VCaP (cell line): ENCODE results near the gene FNDC11.
A peak's percentile ranks its signal among the peaks of the same experiment; 100 is the strongest.

Experiments
- H3K27ac ChIP-seq: fragments of 450-650 bp; 2 replicates; pipeline ENCODE4 v1.5.1; 2017
- TF ChIP-seq, protein P1 (sequence below): fragments of 450-650 bp; conservative IDR thresholded peaks from 2 replicates; pipeline ENCODE4 v1.5.1; 2017; ENCODE audit warnings: mild to moderate bottlenecking, moderate library complexity

The FNDC11 gene

DNA sequence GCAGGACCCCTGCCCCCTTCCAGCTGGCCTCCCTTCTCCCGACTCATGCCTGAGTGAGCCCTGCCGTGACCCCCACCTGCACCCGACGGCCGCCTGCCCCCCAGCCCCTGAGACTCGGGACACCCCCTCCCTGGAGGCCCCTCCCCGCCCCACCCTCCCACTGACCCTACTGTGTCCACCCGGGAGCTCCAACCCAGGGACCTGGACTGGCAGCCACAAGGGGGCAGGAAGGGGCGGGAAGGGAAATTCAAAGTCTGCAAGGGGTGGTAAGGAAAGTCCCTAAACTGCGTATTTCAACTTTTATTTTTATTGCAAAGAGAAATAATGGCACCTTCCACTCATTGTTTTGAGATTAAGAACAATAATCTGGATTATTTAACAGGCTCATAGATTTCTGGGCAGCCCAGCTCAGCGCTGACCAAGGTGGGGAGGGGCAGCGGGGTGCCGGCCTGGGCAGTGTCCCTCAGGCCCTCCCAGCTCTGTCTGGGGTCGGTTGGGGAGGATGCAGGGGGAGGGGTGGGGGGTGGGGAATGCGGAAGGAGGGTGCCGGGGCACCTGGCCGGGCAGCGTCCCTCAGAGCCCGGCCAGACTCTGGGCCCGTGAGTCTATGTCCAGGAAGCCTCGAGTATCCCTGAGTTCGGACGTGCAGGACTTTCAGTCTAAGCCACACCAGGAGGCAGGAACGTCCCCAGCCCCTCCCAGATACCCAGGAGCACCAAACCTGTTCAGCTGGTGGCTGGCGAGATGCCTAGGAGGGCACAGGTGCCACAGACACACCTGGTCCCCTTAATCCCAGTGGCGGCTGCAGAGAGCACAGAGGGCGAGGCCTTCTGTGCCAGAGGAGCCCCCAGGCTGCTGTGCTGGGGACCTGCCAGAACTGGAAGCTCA, 15.5 kb upstream of the FNDC11 start:
- peak overlapping the region; percentile 95 for H3K27ac ChIP-seq
- TF ChIP-seq, protein P1, sequence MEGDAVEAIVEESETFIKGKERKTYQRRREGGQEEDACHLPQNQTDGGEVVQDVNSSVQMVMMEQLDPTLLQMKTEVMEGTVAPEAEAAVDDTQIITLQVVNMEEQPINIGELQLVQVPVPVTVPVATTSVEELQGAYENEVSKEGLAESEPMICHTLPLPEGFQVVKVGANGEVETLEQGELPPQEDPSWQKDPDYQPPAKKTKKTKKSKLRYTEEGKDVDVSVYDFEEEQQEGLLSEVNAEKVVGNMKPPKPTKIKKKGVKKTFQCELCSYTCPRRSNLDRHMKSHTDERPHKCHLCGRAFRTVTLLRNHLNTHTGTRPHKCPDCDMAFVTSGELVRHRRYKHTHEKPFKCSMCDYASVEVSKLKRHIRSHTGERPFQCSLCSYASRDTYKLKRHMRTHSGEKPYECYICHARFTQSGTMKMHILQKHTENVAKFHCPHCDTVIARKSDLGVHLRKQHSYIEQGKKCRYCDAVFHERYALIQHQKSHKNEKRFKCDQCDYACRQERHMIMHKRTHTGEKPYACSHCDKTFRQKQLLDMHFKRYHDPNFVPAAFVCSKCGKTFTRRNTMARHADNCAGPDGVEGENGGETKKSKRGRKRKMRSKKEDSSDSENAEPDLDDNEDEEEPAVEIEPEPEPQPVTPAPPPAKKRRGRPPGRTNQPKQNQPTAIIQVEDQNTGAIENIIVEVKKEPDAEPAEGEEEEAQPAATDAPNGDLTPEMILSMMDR = peak; percentile 70

DNA sequence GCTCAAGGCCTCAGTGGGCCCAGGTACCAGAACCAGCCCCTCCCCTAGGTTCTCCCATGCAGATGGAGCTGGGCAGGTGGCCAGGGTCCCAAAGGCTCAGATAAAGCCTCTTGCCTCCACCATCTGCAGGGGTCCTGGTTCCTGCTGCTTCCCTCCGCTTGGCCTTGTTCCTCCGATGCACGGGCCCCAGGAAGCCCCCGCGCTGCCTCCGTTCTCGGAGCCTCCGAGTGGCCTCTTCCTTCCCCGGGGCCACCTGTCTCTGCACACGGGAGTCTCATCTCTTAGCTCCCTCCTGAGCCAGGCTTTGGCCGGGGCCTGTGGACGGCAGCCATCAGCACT, 14.9 kb upstream of the FNDC11 start:
- H3K27ac ChIP-seq = peak overlapping the region; percentile 95
- TF ChIP-seq, protein P1 = no peak

DNA sequence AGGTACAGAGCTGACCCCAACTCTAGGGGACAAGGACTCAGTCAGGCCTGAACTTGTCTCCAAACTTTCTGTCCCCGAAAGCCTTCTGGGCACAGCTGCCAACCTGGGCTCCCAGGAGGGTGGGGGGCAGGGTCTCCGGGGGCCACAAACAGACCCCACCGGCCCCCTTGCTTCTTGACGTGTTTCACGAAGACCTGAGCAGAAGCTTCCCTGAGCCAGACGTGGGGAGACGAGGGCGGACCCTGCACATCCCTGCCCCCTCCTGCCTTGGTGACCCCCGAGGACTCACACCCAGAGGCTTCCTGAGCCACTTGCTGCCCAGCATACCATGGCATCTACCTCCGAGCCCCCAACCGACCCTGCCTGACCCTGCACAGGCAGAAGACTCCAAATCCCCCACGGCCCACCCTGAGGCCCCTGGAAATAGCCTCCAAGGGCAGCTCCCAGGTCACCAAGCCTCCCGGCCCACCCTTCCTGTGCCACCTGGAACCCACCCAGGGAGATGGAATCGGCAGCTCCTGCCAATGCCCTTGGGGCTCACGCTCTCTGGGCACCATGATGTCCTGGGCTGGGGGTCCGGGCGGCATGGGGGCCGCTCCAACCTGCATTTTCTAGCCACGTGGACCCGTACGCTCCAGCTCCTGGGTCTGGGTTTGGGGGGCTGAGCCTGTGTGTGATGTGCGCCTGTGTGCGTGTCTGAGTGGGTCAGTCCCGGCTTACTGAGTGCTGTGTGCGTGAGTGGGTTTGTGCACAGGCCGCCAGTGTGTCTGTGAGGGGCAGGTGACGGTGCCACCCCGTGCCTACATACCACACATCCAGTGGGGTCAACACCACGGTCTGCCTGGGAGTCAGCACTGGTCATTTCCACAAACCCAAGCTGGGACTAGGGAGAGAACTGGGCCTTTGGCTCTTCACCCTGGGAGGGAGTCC, 14.3 kb upstream of the FNDC11 start:
- peak overlapping the region; percentile 95 for H3K27ac ChIP-seq
- TF ChIP-seq, protein P1 = no peak

DNA sequence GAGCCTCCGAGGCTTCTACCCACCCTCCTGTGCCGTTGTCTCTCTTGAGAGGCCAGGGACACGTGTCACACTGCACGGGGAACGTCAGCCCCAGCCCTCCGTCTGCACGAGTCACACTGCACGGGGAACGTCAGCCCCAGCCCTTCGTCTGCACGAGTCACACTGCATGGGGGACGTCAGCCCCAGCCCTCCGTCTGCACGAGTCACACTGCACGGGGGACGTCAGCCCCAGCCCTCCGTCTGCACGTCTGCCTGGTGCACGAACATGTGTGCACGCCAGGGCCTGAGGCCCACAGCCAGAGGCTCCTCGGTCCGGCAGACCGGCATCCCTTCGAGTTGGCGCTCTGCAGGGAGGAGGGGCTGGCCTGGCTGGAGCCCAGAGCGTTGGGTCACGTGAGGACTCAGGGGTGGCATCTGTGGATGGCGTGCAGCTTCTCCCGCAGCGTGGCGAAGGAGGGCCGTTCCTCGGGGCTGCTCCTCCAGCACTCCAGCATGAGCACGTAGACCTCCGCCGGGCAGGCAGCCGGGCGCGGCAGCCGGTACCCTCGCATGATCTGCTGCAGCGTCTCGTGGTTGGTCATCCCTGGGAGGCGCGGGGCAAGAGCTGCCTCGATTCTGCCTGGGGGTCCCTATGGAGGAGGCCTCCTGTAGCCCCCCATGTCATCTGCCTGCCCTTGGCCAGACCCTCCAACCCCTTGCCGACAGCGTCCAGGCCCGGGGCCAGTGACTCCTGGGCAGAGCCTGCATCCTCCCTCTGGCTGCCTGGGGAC, 13.4 kb upstream of the FNDC11 start:
- H3K27ac ChIP-seq = peak overlapping the region; percentile 95
- TF ChIP-seq, protein P1 = no peak

DNA sequence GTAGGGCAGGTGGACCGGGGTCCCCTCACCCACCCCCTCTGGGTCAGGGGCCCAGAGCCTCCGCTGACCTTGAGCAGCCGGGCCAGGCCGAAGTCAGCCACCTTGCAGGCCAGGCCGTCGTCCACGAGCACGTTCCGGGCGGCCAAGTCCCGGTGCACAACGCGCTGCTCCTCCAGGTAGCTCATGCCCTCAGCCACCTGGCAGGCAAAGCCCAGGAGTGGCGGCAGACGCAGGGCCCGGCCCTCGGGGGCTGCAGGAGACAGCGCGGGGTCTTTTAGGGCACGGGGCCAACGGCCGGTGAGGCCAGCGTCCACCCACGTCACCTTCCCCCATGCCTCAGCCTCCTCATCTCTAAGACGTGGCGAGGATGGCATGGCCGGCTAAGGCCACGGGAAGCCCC, 12.6 kb upstream of the FNDC11 start:
- peak overlapping the region; percentile 95 for H3K27ac ChIP-seq
- TF ChIP-seq, protein P1 = no peak

DNA sequence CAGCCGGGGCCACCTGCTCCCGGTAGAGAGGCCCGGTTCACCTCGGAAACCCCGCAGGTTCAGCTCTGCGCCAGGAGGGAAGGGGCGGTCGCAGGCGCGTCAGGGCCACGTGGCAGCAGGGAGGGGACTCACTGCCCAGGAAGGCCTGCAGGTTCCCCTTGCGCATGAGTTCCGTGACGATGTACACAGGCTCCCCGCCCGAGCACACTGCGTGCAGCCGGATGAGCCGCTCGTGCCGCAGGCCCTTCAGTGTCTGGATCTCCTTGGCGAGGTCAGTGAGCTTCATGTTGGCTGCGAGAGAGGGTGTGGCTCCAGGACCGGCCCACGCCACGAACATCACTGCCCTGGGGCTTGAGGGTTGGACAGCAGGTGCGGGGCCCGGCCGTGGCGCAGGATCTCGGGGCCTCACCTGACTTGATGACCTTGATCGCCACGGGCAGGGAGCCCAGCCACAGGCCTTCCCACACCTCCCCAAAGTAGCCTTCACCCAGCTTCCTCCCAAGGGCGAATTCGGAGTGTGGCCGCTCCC, 11.9 kb upstream of the FNDC11 start:
- TF ChIP-seq, protein P1 = no peak
- peak overlapping the region; percentile 95 for H3K27ac ChIP-seq
